HG02981 (cell line): Measurements from ENCODE around the gene RSL1D1.
"Not testable (repeated sequence)": the region's sequence is repeated elsewhere in the genome, so short reads cannot be mapped to it uniquely, and the experiment has no call there.

Experiments used
- ATAC-seq: cut with Tn5 transposase; IDR thresholded peaks from one replicate; pipeline ENCODE4 v1.9.1; 2021; ENCODE audit warnings: mild to moderate bottlenecking, moderate library complexity; ENCODE audit not compliant: unreplicated experiment

Gene RSL1D1

GRCh38 chr16:11844499-11844898 lies 6.8 kb downstream of the RSL1D1 start:
- no peak for ATAC-seq

- no peak for ATAC-seq
Measured at GRCh38 chr16:11843861-11844260, 7.5 kb downstream of the RSL1D1 start.

- ATAC-seq = no peak
Measured at GRCh38 chr16:11843206-11843605, 8.1 kb downstream of the RSL1D1 start.

- no peak for ATAC-seq
Measured at GRCh38 chr16:11841026-11841425, 10.3 kb downstream of the RSL1D1 start.

- ATAC-seq = no peak
Measured at GRCh38 chr16:11836650-11837244, 14.6 kb downstream of the RSL1D1 start.

- ATAC-seq = no peak
Measured at GRCh38 chr16:11835891-11836649, 15.3 kb downstream of the RSL1D1 start.

GRCh38 chr16:11835309-11835708 lies 16.0 kb downstream of the RSL1D1 start:
- no peak for ATAC-seq

- no peak for ATAC-seq
Measured at GRCh38 chr16:11833951-11834695, 17.2 kb downstream of the RSL1D1 start.

- ATAC-seq = no peak
Measured at GRCh38 chr16:11828696-11829095, 22.6 kb downstream of the RSL1D1 start.

GRCh38 chr16:11825520-11826165 lies 25.7 kb downstream of the RSL1D1 start:
- ATAC-seq = not testable (repeated sequence)

- no peak for ATAC-seq
Measured at GRCh38 chr16:11824362-11824761, 27.0 kb downstream of the RSL1D1 start.

GRCh38 chr16:11823645-11824044 lies 27.7 kb downstream of the RSL1D1 start:
- not testable (repeated sequence) for ATAC-seq

- no peak for ATAC-seq
Measured at GRCh38 chr16:11819798-11820197, 31.5 kb downstream of the RSL1D1 start.

GRCh38 chr16:11818970-11819369 lies 32.4 kb downstream of the RSL1D1 start:
- not testable (repeated sequence) for ATAC-seq

- ATAC-seq = no peak
Measured at GRCh38 chr16:11816123-11816522, 35.2 kb downstream of the RSL1D1 start.

- ATAC-seq = not testable (repeated sequence)
Measured at GRCh38 chr16:11814800-11815199, 36.5 kb downstream of the RSL1D1 start.

GRCh38 chr16:11806721-11807120 lies 44.6 kb downstream of the RSL1D1 start:
- ATAC-seq = no peak

GRCh38 chr16:11805556-11805955 lies 45.8 kb downstream of the RSL1D1 start:
- ATAC-seq = no peak

GRCh38 chr16:11801481-11802021 lies 49.8 kb downstream of the RSL1D1 start:
- ATAC-seq = no peak

GRCh38 chr16:11800382-11800718 lies 51.0 kb downstream of the RSL1D1 start:
- no peak for ATAC-seq
